ENCODE data around the gene UBE2D2. TPM values are rescaled to one million over a fixed set of nuclear protein-coding genes. Genes with fewer than 3 reads are reported as not detected.

Gene UBE2D2
- total RNA-seq, 6 donors from 2014 or later: 61.8 to 106 (median 86.7) TPM

- peak overlapping the region; percentile 77 to 95 (median 89) for H3K27ac ChIP-seq
- H3K27me3 ChIP-seq: peaks cover 0 to 7% (median 0%) of the 10 kb centered on the region in 4 donors
- no peak for ATAC-seq (ENCODE audit: low FRiP score in 2 of 2)
- H3K4me1 ChIP-seq: peaks cover 66 to 84% (median 71%) of the 10 kb centered on the region in 4 donors
- H3K9me3 ChIP-seq: no peaks in the 10 kb centered on the region
- WGBS, 2 donors: 0% methylated on average over 8 to 45 of the region's 48 CpGs
- no peak for TF ChIP-seq POLR2A (IDR thresholded peaks at IDR 0.05)
- TF ChIP-seq, protein P1, sequence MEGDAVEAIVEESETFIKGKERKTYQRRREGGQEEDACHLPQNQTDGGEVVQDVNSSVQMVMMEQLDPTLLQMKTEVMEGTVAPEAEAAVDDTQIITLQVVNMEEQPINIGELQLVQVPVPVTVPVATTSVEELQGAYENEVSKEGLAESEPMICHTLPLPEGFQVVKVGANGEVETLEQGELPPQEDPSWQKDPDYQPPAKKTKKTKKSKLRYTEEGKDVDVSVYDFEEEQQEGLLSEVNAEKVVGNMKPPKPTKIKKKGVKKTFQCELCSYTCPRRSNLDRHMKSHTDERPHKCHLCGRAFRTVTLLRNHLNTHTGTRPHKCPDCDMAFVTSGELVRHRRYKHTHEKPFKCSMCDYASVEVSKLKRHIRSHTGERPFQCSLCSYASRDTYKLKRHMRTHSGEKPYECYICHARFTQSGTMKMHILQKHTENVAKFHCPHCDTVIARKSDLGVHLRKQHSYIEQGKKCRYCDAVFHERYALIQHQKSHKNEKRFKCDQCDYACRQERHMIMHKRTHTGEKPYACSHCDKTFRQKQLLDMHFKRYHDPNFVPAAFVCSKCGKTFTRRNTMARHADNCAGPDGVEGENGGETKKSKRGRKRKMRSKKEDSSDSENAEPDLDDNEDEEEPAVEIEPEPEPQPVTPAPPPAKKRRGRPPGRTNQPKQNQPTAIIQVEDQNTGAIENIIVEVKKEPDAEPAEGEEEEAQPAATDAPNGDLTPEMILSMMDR (IDR thresholded peaks at IDR 0.05): peak; percentile 24 to 61 (median 38)
- no peaks in the 10 kb centered on the region for H3K36me3 ChIP-seq
- H3K4me3 ChIP-seq: peak overlapping the region; percentile 66 to 96 (median 88)
- DNase-seq: peak in 1 of 2 donors; percentile 91
Measured at GRCh38 chr5:139650031-139650688, 89.0 kb downstream of the UBE2D2 start.

- whole genome bisulfite sequencing, 2 donors: 0 to 7% methylated on average over 1 to 13 of the region's 13 CpGs
- Histone ChIP-seq H3K36me3 (no peaks in the 10 kb centered on the region), H3K4me1 (peaks cover 71 to 89% (median 76%) of the 10 kb centered on the region in 4 donors), H3K27ac (peak overlapping the region; percentile 77 to 95 (median 89)), H3K27me3 (peaks cover 0 to 7% (median 0%) of the 10 kb centered on the region in 4 donors), H3K4me3 (peak overlapping the region; percentile 66 to 96 (median 88)), H3K9me3 (no peaks in the 10 kb centered on the region)
- DNase-seq (no peak), ATAC-seq (ENCODE audit: low FRiP score in 2 of 2) (no peak)
- peak in 1 of 4 donors; percentile 11 for TF ChIP-seq POLR2A (IDR thresholded peaks at IDR 0.05)
- TF ChIP-seq EP300 (IDR thresholded peaks at IDR 0.05): no peak
- TF ChIP-seq, protein P1 (IDR thresholded peaks at IDR 0.05): peak in 1 of 6 experiments; percentile 2
- TF ChIP-seq POLR2AphosphoS5 (IDR thresholded peaks at IDR 0.05): no peak
Measured at GRCh38 chr5:139650689-139651042, 89.5 kb downstream of the UBE2D2 start.

- H3K27me3 ChIP-seq: peaks cover 0 to 7% (median 0%) of the 10 kb centered on the region in 4 donors
- TF ChIP-seq, protein P1 (IDR thresholded peaks at IDR 0.05): no peak
- TF ChIP-seq POLR2A (IDR thresholded peaks at IDR 0.05): peak in 1 of 4 donors; percentile 61
- TF ChIP-seq EP300 (IDR thresholded peaks at IDR 0.05): no peak
- peak in 1 of 2 donors; percentile 61 for TF ChIP-seq POLR2AphosphoS5 (IDR thresholded peaks at IDR 0.05)
- H3K4me1 ChIP-seq: peaks cover 77 to 95% (median 82%) of the 10 kb centered on the region in 4 donors
- WGBS, 2 donors: 20 to 32% methylated on average over 3 to 13 of the region's 14 CpGs
- ATAC-seq (ENCODE audit: low FRiP score in 2 of 2) (peak in 1 of 2 donors; percentile 54), DNase-seq (peak in 1 of 2 donors; percentile 84)
- no peaks in the 10 kb centered on the region for H3K9me3 ChIP-seq
- peak overlapping the region; percentile 77 to 95 (median 89) for H3K27ac ChIP-seq
- H3K36me3 ChIP-seq: no peaks in the 10 kb centered on the region
- H3K4me3 ChIP-seq: peak overlapping the region in 3 of 4 donors; percentile 66 to 96 (median 85)
Measured at GRCh38 chr5:139651043-139651834, 90.1 kb downstream of the UBE2D2 start.

- Histone ChIP-seq H3K4me3 (peak overlapping the region in 1 of 4 donors; percentile 13), H3K27me3 (peaks cover 0 to 7% (median 0%) of the 10 kb centered on the region in 4 donors), H3K4me1 (peaks cover 82 to 97% (median 86%) of the 10 kb centered on the region in 4 donors), H3K36me3 (no peaks in the 10 kb centered on the region), H3K9me3 (no peaks in the 10 kb centered on the region), H3K27ac (peak overlapping the region; percentile 77 to 95 (median 89))
- DNase-seq (peak; percentile 87 to 92), ATAC-seq (ENCODE audit: low FRiP score in 2 of 2) (peak; percentile 62 to 64)
- TF ChIP-seq EP300 (IDR thresholded peaks at IDR 0.05): no peak
- no peak for TF ChIP-seq POLR2A (IDR thresholded peaks at IDR 0.05)
- no peak for TF ChIP-seq POLR2AphosphoS5 (IDR thresholded peaks at IDR 0.05)
- TF ChIP-seq, protein P1 (IDR thresholded peaks at IDR 0.05): no peak
- WGBS, 2 donors: 22 to 25% methylated on average over 23 of the region's 23 CpGs
Measured at GRCh38 chr5:139651853-139652787, 91.0 kb downstream of the UBE2D2 start.

All from upper lobe of left lung (tissue), 6 donors.